HG02763 (cell line): ENCODE data around the gene CDH18.

Experiments used
- ATAC-seq: cut with Tn5 transposase; IDR thresholded peaks from one replicate; pipeline ENCODE4 v1.9.1; 2021; ENCODE audit warnings: mild to moderate bottlenecking, moderate library complexity; ENCODE audit not compliant: unreplicated experiment

CDH18 gene

GRCh38 chr5:19987612-19988361, at the start of gene CDH18:
Gene CDH18, minus strand, starts transcription at chr5:19988200. Its CDS starts 149,214 bp downstream, at chr5:19838986.
- ATAC-seq, result no peak

GRCh38 chr5:20034717-20035116, 46.7 kb upstream of the CDH18 start:
- ATAC-seq, result no peak

GRCh38 chr5:20033881-20034280, 45.9 kb upstream of the CDH18 start:
- ATAC-seq, result no peak

- ATAC-seq, result no peak
Observed at GRCh38 chr5:20032896-20033295, 44.9 kb upstream of the CDH18 start.

GRCh38 chr5:20030125-20030524, 42.1 kb upstream of the CDH18 start:
- ATAC-seq, result no peak

- no peak for ATAC-seq
Observed at GRCh38 chr5:20029266-20029665, 41.3 kb upstream of the CDH18 start.

- ATAC-seq, result no peak
Observed at GRCh38 chr5:20028506-20028905, 40.5 kb upstream of the CDH18 start.

GRCh38 chr5:20023686-20024180, 35.7 kb upstream of the CDH18 start:
- no peak for ATAC-seq

GRCh38 chr5:20020247-20020646, 32.2 kb upstream of the CDH18 start:
- ATAC-seq, result no peak

GRCh38 chr5:20017021-20017420, 29.0 kb upstream of the CDH18 start:
- ATAC-seq, result no peak

- ATAC-seq, result no peak
Observed at GRCh38 chr5:20000416-20000815, 12.4 kb upstream of the CDH18 start.

GRCh38 chr5:19988457-19988856, 457 bp upstream of the CDH18 start:
- no peak for ATAC-seq

GRCh38 chr5:19986806-19987205, 1.2 kb downstream of the CDH18 start:
- ATAC-seq, result no peak

GRCh38 chr5:19986031-19986619, 1.9 kb downstream of the CDH18 start:
- no peak for ATAC-seq

GRCh38 chr5:19978476-19978875, 9.5 kb downstream of the CDH18 start:
- no peak for ATAC-seq

GRCh38 chr5:19977099-19977498, 10.9 kb downstream of the CDH18 start:
- ATAC-seq, result no peak

- ATAC-seq, result no peak
Observed at GRCh38 chr5:19975795-19976194, 12.2 kb downstream of the CDH18 start.

GRCh38 chr5:19960451-19960850, 27.5 kb downstream of the CDH18 start:
- ATAC-seq, result no peak

GRCh38 chr5:19959830-19960384, 28.1 kb downstream of the CDH18 start:
- ATAC-seq, result no peak

GRCh38 chr5:19950897-19951296, 37.1 kb downstream of the CDH18 start:
- ATAC-seq, result no peak

GRCh38 chr5:19940192-19940591, 47.8 kb downstream of the CDH18 start:
- no peak for ATAC-seq

- ATAC-seq, result no peak
Observed at GRCh38 chr5:19930451-19930850, 57.5 kb downstream of the CDH18 start.
